Ectodermal cell (in vitro differentiated cells): ENCODE measurements around the gene EMC10.
"Not testable (repeated sequence)": the region's sequence is repeated elsewhere in the genome, so short reads cannot be mapped to it uniquely, and the experiment has no call there.

ENCODE experiments used
- H3K27ac ChIP-seq: 2 replicates; pipeline ENCODE4 v1.7.0; 2013; ENCODE audit warnings: mild to moderate bottlenecking, low read depth, low read length; ENCODE audit not compliant: insufficient read depth, poor library complexity, severe bottlenecking
- H3K27me3 ChIP-seq: 2 replicates; pipeline ENCODE4 v1.7.0; 2013; ENCODE audit warnings: mild to moderate bottlenecking, low read length; ENCODE audit not compliant: insufficient read depth, control insufficient read depth, poor library complexity, severe bottlenecking
- H3K36me3 ChIP-seq: one replicate; pipeline ENCODE4 v1.7.0; 2013; ENCODE audit warnings: low read length; ENCODE audit not compliant: control insufficient read depth, insufficient read depth
- H3K4me1 ChIP-seq: one replicate; pipeline ENCODE4 v1.7.0; 2013; ENCODE audit warnings: low read length; ENCODE audit not compliant: control insufficient read depth, insufficient read depth
- H3K4me3 ChIP-seq: 2 replicates; pipeline ENCODE4 v1.7.0; 2013; ENCODE audit warnings: low read depth, low read length, control low read depth; ENCODE audit not compliant: insufficient read depth
- H3K9me3 ChIP-seq: 2 replicates; pipeline ENCODE4 v1.7.0; 2013; ENCODE audit warnings: mild to moderate bottlenecking, low read length, moderate library complexity; ENCODE audit not compliant: control insufficient read depth
- WGBS, 2 experiments: methylation state at CpG; one replicate each; pipeline ENCODE4 v1.1.7; 2013; ENCODE audit warnings: missing lambda C conversion rate in 2 of 2; 5-methylcytosine and 5-hydroxymethylcytosine counted together

Gene EMC10

DNA sequence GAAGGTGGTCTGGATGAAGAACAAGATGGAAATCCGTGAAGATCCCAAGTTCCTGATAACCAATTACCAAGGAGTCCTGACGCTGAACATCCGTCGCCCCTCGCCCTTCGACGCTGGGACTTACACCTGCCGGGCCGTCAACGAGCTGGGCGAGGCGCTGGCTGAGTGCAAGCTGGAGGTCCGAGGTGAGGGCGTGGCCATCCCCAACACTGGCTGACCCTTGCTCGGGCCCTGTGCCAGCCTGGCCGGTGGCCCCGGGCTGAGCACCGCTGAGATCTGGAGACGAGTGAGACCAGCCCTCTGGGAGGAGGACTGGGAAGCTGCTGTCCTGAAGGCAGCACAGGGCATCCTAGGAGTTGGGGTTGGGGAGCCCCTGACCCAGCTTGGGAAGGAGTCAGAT, 12.0 kb upstream of the EMC10 start:
- no peaks in the 10 kb centered on the region for H3K36me3 ChIP-seq
- 91% methylated on average over 19 of the region's 19 CpGs for WGBS, 2 experiments
- H3K27me3 ChIP-seq, result no peaks in the 10 kb centered on the region
- H3K4me3 ChIP-seq, result no peak overlapping the region
- H3K27ac ChIP-seq, result no peak overlapping the region
- no peaks in the 10 kb centered on the region for H3K9me3 ChIP-seq
- H3K4me1 ChIP-seq, result no peaks in the 10 kb centered on the region

GRCh38 chr19:50465000-50465399, 11.3 kb upstream of the EMC10 start:
- 94 to 95% methylated on average over 13 of the region's 13 CpGs for WGBS, 2 experiments
- no peaks in the 10 kb centered on the region for H3K36me3 ChIP-seq
- H3K4me3 ChIP-seq, result no peak overlapping the region
- H3K4me1 ChIP-seq, result no peaks in the 10 kb centered on the region
- H3K9me3 ChIP-seq, result no peaks in the 10 kb centered on the region
- no peaks in the 10 kb centered on the region for H3K27me3 ChIP-seq
- no peak overlapping the region for H3K27ac ChIP-seq

GRCh38 chr19:50465986-50466705, 10.2 kb upstream of the EMC10 start:
- no peak overlapping the region for H3K27ac ChIP-seq
- WGBS, 2 experiments, result 55 to 60% methylated on average over 29 of the region's 29 CpGs
- H3K27me3 ChIP-seq, result no peaks in the 10 kb centered on the region
- H3K4me3 ChIP-seq, result no peak overlapping the region
- H3K36me3 ChIP-seq, result no peaks in the 10 kb centered on the region
- no peaks in the 10 kb centered on the region for H3K9me3 ChIP-seq
- no peaks in the 10 kb centered on the region for H3K4me1 ChIP-seq

GRCh38 chr19:50466706-50467039, 9.6 kb upstream of the EMC10 start:
- no peaks in the 10 kb centered on the region for H3K9me3 ChIP-seq
- H3K27me3 ChIP-seq, result no peaks in the 10 kb centered on the region
- no peaks in the 10 kb centered on the region for H3K36me3 ChIP-seq
- H3K27ac ChIP-seq, result no peak overlapping the region
- no peaks in the 10 kb centered on the region for H3K4me1 ChIP-seq
- WGBS, 2 experiments, result 89 to 90% methylated on average over 11 of the region's 11 CpGs
- no peak overlapping the region for H3K4me3 ChIP-seq

DNA sequence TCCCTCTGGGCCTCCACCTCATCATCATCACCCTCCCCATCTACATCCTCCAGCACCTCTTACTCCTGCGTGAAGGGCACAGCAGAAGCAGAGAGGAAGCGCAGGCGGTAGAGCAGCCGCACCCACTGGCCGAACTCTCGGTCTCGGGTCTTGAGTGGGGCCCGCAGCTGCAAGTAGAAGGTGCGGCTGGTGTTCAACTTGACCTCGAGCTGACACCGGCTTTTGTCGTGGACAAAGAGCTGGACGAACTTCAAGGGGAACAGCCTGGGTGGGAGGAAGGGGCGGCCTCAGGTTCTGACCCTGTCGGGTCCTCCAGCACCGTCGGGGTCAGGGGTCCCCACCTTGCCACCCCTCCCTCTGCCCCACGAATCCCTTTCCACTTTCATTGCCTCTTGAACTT, 8.7 kb upstream of the EMC10 start:
- H3K9me3 ChIP-seq, result no peaks in the 10 kb centered on the region
- H3K27ac ChIP-seq, result no peak overlapping the region
- H3K36me3 ChIP-seq, result no peaks in the 10 kb centered on the region
- no peak overlapping the region for H3K4me3 ChIP-seq
- H3K27me3 ChIP-seq, result no peaks in the 10 kb centered on the region
- WGBS, 2 experiments, result 90 to 91% methylated on average over 18 of the region's 18 CpGs
- H3K4me1 ChIP-seq, result no peaks in the 10 kb centered on the region

- H3K9me3 ChIP-seq, result no peaks in the 10 kb centered on the region
- 90% methylated on average over 6 of the region's 6 CpGs for WGBS, 2 experiments
- H3K36me3 ChIP-seq, result no peaks in the 10 kb centered on the region
- H3K4me1 ChIP-seq, result no peaks in the 10 kb centered on the region
- no peak overlapping the region for H3K4me3 ChIP-seq
- no peak overlapping the region for H3K27ac ChIP-seq
- H3K27me3 ChIP-seq, result no peaks in the 10 kb centered on the region
Measured at GRCh38 chr19:50468818-50469217, 7.5 kb upstream of the EMC10 start.

- WGBS, 2 experiments, result 60 to 85% methylated on average over 3 of the region's 3 CpGs
- not testable (repeated sequence) for H3K36me3 ChIP-seq, H3K27ac ChIP-seq, H3K4me3 ChIP-seq, H3K9me3 ChIP-seq, H3K27me3 ChIP-seq, H3K4me1 ChIP-seq
Measured at GRCh38 chr19:50473336-50473735, 3.0 kb upstream of the EMC10 start.

DNA sequence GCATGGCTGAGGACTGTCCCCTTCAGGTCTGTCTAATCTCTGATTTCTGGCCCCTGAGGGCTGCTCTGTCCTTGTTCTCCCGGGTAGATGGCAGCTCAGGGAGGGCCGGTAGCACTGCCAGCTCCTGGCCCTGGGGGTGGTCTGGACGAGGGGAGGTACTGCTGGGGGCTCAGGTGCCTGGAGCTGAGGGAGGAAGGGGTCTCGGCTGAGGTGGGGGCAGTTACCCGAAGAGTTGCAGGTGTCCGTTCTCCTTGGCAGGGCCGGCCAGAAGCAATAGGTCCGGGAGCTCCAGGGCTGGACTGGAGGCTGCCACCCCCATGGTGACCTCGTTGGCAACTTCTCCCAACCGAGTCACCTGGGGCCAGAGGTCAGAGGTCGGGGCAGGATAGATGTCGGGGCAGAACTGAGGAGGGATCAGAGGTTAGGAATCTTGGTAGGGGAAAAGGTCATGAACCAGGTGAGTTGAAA, 1.2 kb upstream of the EMC10 start:
- peaks cover 4% of the 10 kb centered on the region for H3K36me3 ChIP-seq
- H3K27me3 ChIP-seq, result no peaks in the 10 kb centered on the region
- H3K4me3 ChIP-seq, result no peak overlapping the region
- no peaks in the 10 kb centered on the region for H3K4me1 ChIP-seq
- 89 to 91% methylated on average over 12 of the region's 12 CpGs for WGBS, 2 experiments
- no peak overlapping the region for H3K27ac ChIP-seq
- H3K9me3 ChIP-seq, result no peaks in the 10 kb centered on the region

DNA sequence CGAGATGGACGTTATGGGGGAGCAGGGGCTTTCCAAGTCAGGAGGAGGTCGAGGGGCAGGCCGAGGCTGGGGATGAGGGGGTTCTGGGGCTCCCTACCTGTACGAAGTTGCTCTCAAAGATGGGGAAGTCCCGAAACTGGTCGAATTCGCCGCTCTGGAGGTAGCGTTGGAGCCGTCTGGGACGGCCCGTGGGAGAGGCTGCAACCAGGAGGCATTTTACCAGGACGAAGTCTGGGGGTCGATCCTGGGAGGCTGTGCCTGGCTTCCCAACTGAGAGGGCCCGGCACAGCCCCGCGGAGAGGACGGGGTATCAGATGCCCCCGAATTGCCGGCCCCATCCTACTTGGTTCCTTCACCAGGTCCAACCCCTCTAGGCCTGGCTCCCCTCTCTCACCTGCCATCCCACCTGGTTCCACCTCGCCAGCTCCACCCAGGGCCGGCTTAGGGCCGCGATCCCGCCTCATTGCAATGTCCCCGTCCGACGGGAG, 527 bp upstream of the EMC10 start:
- H3K27me3 ChIP-seq, result no peaks in the 10 kb centered on the region
- WGBS, 2 experiments, result 82% methylated on average over 29 of the region's 29 CpGs
- H3K4me3 ChIP-seq, result peak overlapping the region; percentile 75
- no peaks in the 10 kb centered on the region for H3K4me1 ChIP-seq
- no peaks in the 10 kb centered on the region for H3K9me3 ChIP-seq
- H3K36me3 ChIP-seq, result peaks cover 6% of the 10 kb centered on the region
- H3K27ac ChIP-seq, result peak overlapping the region; percentile 6

DNA sequence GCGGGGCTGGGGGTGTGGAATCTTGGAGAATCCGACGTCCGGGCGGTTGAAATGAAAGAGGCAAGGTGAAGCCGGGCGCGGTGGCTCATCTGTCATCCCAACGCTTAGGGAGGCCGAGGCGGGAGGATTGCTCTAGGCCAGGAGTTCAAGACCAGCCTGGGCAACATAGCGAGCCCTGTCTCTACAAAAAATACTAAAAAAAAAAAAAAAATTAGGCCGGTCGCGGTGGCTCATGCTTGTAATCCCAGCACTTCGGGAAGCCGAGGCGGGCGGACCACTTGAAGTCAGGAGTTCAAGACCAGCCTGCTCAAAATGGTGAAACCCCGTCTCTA, 566 bp downstream of the EMC10 start:
- no peaks in the 10 kb centered on the region for H3K4me1 ChIP-seq
- 24 to 25% methylated on average over 20 of the region's 20 CpGs for WGBS, 2 experiments
- no peaks in the 10 kb centered on the region for H3K27me3 ChIP-seq
- H3K36me3 ChIP-seq, result peaks cover 6% of the 10 kb centered on the region
- peak overlapping the region; percentile 75 for H3K4me3 ChIP-seq
- H3K9me3 ChIP-seq, result no peaks in the 10 kb centered on the region
- H3K27ac ChIP-seq, result peak overlapping the region; percentile 91
